Measurements from ENCODE around the gene RAB11FIP4.

DNA sequence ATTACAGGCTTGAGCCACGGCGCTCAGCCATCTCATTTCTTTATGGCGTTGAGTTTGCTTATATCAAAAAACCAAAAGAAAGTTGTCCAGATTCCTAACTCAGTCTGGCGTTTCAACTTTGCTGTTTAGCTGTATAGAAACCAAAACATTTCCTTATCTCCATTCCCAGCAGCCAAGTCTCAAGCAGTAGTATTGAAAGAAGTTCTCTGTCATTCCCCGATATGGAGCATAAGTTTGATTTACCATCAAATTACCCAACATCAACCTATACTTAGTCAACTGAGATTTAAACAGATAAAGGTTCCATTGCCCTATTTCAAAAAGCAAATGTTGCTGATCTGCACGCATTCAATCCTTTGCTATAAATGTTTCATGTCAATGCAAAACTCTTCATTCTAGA is 27.5 kb upstream of the RAB11FIP4 start:
- TF ChIP-seq CTCF (IDR thresholded peaks at IDR 0.05) = no peak
- no peak for TF ChIP-seq POLR2A (IDR thresholded peaks at IDR 0.05)
- TF ChIP-seq EP300 (IDR thresholded peaks at IDR 0.05; ENCODE audit: low read depth) = no peak
- no peak for TF ChIP-seq POLR2AphosphoS5 (IDR thresholded peaks at IDR 0.05)

Measured in transverse colon (tissue), 4 donors.